OCI-LY7 (cell line): Measurements from ENCODE around the gene VOPP1. TPM values are rescaled to one million over a fixed set of nuclear protein-coding genes. Genes with fewer than 3 reads are reported as not detected.

Source experiments
- BruUV-seq: library from RNA; stranded (reverse); fragments of 400-500 nt; replicated peaks from 2 replicates; lab custom pipeline; 2021; lab: Mats Ljungman, UMichigan
- CTCF ChIA-PET: fragments of 300-600 bp; sonication (Branson Sonifier 250); formaldehyde crosslinking; loops from one replicate; lab custom pipeline; 2022; ENCODE audit warnings: antibody characterized with exemption; ENCODE audit not compliant: unreplicated experiment; lab: Charles Lee
- POLR2A ChIA-PET: fragments of 300-600 bp; sonication (Branson Sonifier 250); formaldehyde crosslinking; loops from one replicate; lab custom pipeline; 2022; ENCODE audit warnings: antibody characterized with exemption; lab: Charles Lee
- DNase-seq: peaks from one replicate; pipeline ENCODE4 v3.0.0-alpha.2; 2015; ENCODE audit warnings: low spot score
- H2AFZ ChIP-seq: fragments of 200-600 bp; sonication (generic), shearing (Covaris generic); 2 replicates; pipeline ENCODE4 v1.6.1; 2014; ENCODE audit warnings: mild to moderate bottlenecking, antibody characterized with exemption, low read length, moderate library complexity
- H3K27ac ChIP-seq: fragments of 200-600 bp; sonication (generic); 2 replicates; pipeline ENCODE4 v1.5.1; 2014; ENCODE audit warnings: mixed run types, low read depth, mild to moderate bottlenecking, moderate library complexity, low read length, inconsistent platforms; ENCODE audit not compliant: poor library complexity, severe bottlenecking
- H3K36me3 ChIP-seq: fragments of 200-600 bp; sonication (generic); 2 replicates; pipeline ENCODE4 v1.6.1; 2014; ENCODE audit warnings: mild to moderate bottlenecking, antibody characterized with exemption, low read length, moderate library complexity, mixed read lengths; ENCODE audit not compliant: insufficient read depth
- H3K4me1 ChIP-seq: fragments of 200-600 bp; sonication (generic); 2 replicates; pipeline ENCODE4 v1.5.1; 2014; ENCODE audit warnings: mild to moderate bottlenecking, low read length; ENCODE audit not compliant: insufficient read depth, poor library complexity, severe bottlenecking
- H3K4me2 ChIP-seq: fragments of 200-600 bp; sonication (generic); 2 replicates; pipeline ENCODE4 v1.6.1; 2014; ENCODE audit warnings: mild to moderate bottlenecking, low read length
- H3K4me3 ChIP-seq: fragments of 200-600 bp; sonication (generic); 2 replicates; pipeline ENCODE4 v1.5.1; 2014; ENCODE audit warnings: mild to moderate bottlenecking, low read depth, low read length; ENCODE audit not compliant: poor library complexity, severe bottlenecking
- H3K79me2 ChIP-seq: fragments of 200-600 bp; sonication (generic); 2 replicates; pipeline ENCODE4 v1.6.1; 2016; ENCODE audit warnings: low read depth, mild to moderate bottlenecking, low read length, moderate library complexity, mixed read lengths; ENCODE audit not compliant: insufficient read depth
- H3K9me2 ChIP-seq: fragments of 200-600 bp; sonication (generic); 2 replicates; pipeline ENCODE4 v1.6.1; 2016; ENCODE audit warnings: mild to moderate bottlenecking, low read length, mixed read lengths; ENCODE audit not compliant: insufficient read depth
- H3K9me3 ChIP-seq: fragments of 200-600 bp; sonication (generic); 2 replicates; pipeline ENCODE4 v1.6.1; 2014; ENCODE audit warnings: mild to moderate bottlenecking, mixed run types, low read length, mixed read lengths
- H4K20me1 ChIP-seq: fragments of 200-600 bp; sonication (generic); 2 replicates; pipeline ENCODE4 v1.6.1; 2014; ENCODE audit warnings: mild to moderate bottlenecking, antibody characterized with exemption, low read length, moderate library complexity, mixed read lengths; ENCODE audit not compliant: insufficient read depth
- CTCF ChIP-seq: fragments of 200-600 bp; sonication (generic); conservative IDR thresholded peaks from 2 replicates; pipeline ENCODE4 v1.5.1; 2014; ENCODE audit warnings: mild to moderate bottlenecking, antibody characterized with exemption, low read length, moderate library complexity, mixed read lengths
- EZH2phosphoT487 ChIP-seq: fragments of 200-600 bp; sonication (generic); IDR thresholded peaks from 2 replicates; pipeline ENCODE4 v1.6.1; 2018; ENCODE audit warnings: low read depth, borderline replicate concordance, mild to moderate bottlenecking, mixed run types, antibody characterized with exemption, low read length, moderate library complexity, mixed read lengths
- intact Hi-C: fragments of 100-400 bp; cut with micrococcal nuclease; formaldehyde crosslinking; loops from one replicate; pipeline ENCODE4 v1.10.0; 2022; ENCODE audit not compliant: unreplicated experiment
- total RNA-seq, 2 experiments: library from RNA; depleted of rRNA in 1 of 2; stranded (reverse); fragments of >200 nt in 1 of 2; shearing (Covaris generic) in 1 of 2; gene quantifications; 2 replicates each; pipeline ENCODE4 v1.2.3, GENCODE V29; 2014 to 2022

Gene VOPP1
- total RNA-seq, 2 experiments from 2014 or later = 68.8 to 72.1 TPM

GRCh38 chr7:55532150-55532917, 40.0 kb downstream of the VOPP1 start:
- peak; percentile 71 for DNase-seq
- H3K79me2 ChIP-seq = peaks cover 74% of the 10 kb centered on the region
- POLR2A ChIA-PET = interaction anchor here (1.0 to 3.4 kb wide), 13 partner anchors 10 to 167 kb away, joined by 3 to 22 read pairs (median 5); partner anchors contain the start of gene VOPP1
- H4K20me1 ChIP-seq = peaks cover under 1% of the 10 kb centered on the region; the same call in 1 of the 2 replicates
- H2AFZ ChIP-seq = no peak overlapping the region
- BruUV-seq = no TSS peak
- H3K4me3 ChIP-seq = peak overlapping the region; percentile 60
- H3K4me1 ChIP-seq = peaks cover 91% of the 10 kb centered on the region
- no peaks in the 10 kb centered on the region for H3K9me3 ChIP-seq
- peak overlapping the region; percentile 90 for H3K4me2 ChIP-seq
- CTCF ChIA-PET = interaction anchor here (1.0 kb wide), 1 partner anchor 26 kb away, joined by 3 read pairs; no protein-coding TSS in a partner anchor
- H3K36me3 ChIP-seq = peaks cover 16% of the 10 kb centered on the region
- intact Hi-C loops = loop anchor here (2.0 to 10.0 kb wide), 4 partner anchors 24 to 520 kb away; partner anchors contain the start of genes CCT6A, LANCL2 and PSPH
- H3K27ac ChIP-seq = peak overlapping the region; percentile 100
- H3K9me2 ChIP-seq = no peaks in the 10 kb centered on the region
- TF ChIP-seq EZH2phosphoT487 (no peak), CTCF (no peak)

- CTCF ChIA-PET = interaction anchor here (1.0 kb wide), 1 partner anchor 25 kb away, joined by 3 read pairs; no protein-coding TSS in a partner anchor
- peaks cover 91% of the 10 kb centered on the region for H3K4me1 ChIP-seq
Measured at GRCh38 chr7:55531536-55531935, 40.8 kb downstream of the VOPP1 start.

More at GRCh38 chr7:55531536-55531935, 40.8 kb downstream of the VOPP1 start:
- Histone ChIP-seq H3K4me2 (peak overlapping the region; percentile 90), H3K9me3 (no peaks in the 10 kb centered on the region), H3K9me2 (no peaks in the 10 kb centered on the region), H3K79me2 (peaks cover 74% of the 10 kb centered on the region), H3K4me3 (peak overlapping the region; percentile 60), H3K36me3 (peaks cover 16% of the 10 kb centered on the region), H2AFZ (no peak overlapping the region), H3K27ac (peak overlapping the region; percentile 100), H4K20me1 (peaks cover 6% of the 10 kb centered on the region)
- intact Hi-C loops = loop anchor here (5.0 to 10.0 kb wide), 3 partner anchors 99 to 521 kb away; partner anchors contain the start of genes CCT6A, LANCL2 and PSPH
- TF ChIP-seq CTCF (no peak), EZH2phosphoT487 (no peak)
- BruUV-seq = no TSS peak
- DNase-seq = no peak
- POLR2A ChIA-PET = interaction anchor here (1.0 to 3.4 kb wide), 5 partner anchors 9 to 33 kb away, joined by 3 to 22 read pairs (median 6); no protein-coding TSS in a partner anchor
